AG04450 (cell line): ENCODE results near the gene BRD2. TPM values are rescaled to one million over a fixed set of nuclear protein-coding genes. Genes with fewer than 3 reads are reported as not detected.

ENCODE experiments used
- CTCF ChIA-PET: fragments of 300-600, 350-600 bp; formaldehyde crosslinking; extraction: SDS; loops from one replicate; lab custom pipeline; 2022; ENCODE audit warnings: antibody characterized with exemption, inconsistent platforms; lab: Charles Lee
- POLR2A ChIA-PET: fragments of 350-600 bp; formaldehyde crosslinking; extraction: SDS; loops from one replicate; lab custom pipeline; 2021; ENCODE audit warnings: antibody characterized with exemption, inconsistent platforms; lab: Yijun Ruan, JAX
- DNase-seq: peaks from one replicate; pipeline ENCODE4 v3.0.0-alpha.2; 2011; ENCODE audit warnings: low read depth, low spot score
- H3K27ac ChIP-seq: one replicate; pipeline ENCODE4 v1.5.1; 2012; ENCODE audit warnings: low read depth, low read length, control low read depth
- H3K27me3 ChIP-seq: one replicate; pipeline ENCODE4 v1.6.0; 2012; ENCODE audit warnings: low read length; ENCODE audit not compliant: control insufficient read depth, insufficient read depth
- H3K4me3 ChIP-seq: 2 replicates; pipeline ENCODE4 v1.5.1; 2011; ENCODE audit warnings: mild to moderate bottlenecking, low read depth, low read length, control low read depth
- H3K9me3 ChIP-seq: 2 replicates; pipeline ENCODE4 v1.5.1; 2012; ENCODE audit warnings: low read length; ENCODE audit not compliant: control insufficient read depth, insufficient read depth
- CTCF ChIP-seq: IDR thresholded peaks from 2 replicates; pipeline ENCODE4 v1.5.1; 2011; ENCODE audit warnings: low read depth, low read length, control low read depth, inconsistent platforms
- polyA plus RNA-seq: library from polyadenylated mRNA; depleted of rRNA; stranded (reverse); fragments of >200 nt; gene quantifications from 2 replicates; pipeline ENCODE4 v1.2.3, GENCODE V29; 2011

BRD2 gene
- polyA plus RNA-seq, 1 experiment, result 138 TPM

GRCh38 chr6:32993363-32993973 lies 25.1 kb downstream of the BRD2 start:
- CTCF ChIA-PET, result interaction anchor here (0.8 to 2.1 kb wide), 3 partner anchors 9 to 156 kb away, joined by 3 to 18 read pairs (median 3); no protein-coding TSS in a partner anchor
- no peaks in the 10 kb centered on the region for H3K9me3 ChIP-seq
- POLR2A ChIA-PET, result no interaction called here
- DNase-seq, result no peak
- H3K27ac ChIP-seq, result no peak overlapping the region
- peaks cover 16% of the 10 kb centered on the region for H3K27me3 ChIP-seq
- no peak for TF ChIP-seq CTCF
- H3K4me3 ChIP-seq, result no peak overlapping the region

- no peak for TF ChIP-seq CTCF
- Histone ChIP-seq H3K27ac (no peak overlapping the region), H3K9me3 (no peaks in the 10 kb centered on the region), H3K4me3 (no peak overlapping the region), H3K27me3 (peaks cover 21% of the 10 kb centered on the region)
- no peak for DNase-seq
- POLR2A ChIA-PET, result no interaction called here
- CTCF ChIA-PET, result interaction anchor here (1.8 to 3.0 kb wide), 2 partner anchors 11 to 62 kb away, joined by 4 to 9 read pairs; no protein-coding TSS in a partner anchor
Measured at GRCh38 chr6:32995448-32995847, 27.1 kb downstream of the BRD2 start.

DNA sequence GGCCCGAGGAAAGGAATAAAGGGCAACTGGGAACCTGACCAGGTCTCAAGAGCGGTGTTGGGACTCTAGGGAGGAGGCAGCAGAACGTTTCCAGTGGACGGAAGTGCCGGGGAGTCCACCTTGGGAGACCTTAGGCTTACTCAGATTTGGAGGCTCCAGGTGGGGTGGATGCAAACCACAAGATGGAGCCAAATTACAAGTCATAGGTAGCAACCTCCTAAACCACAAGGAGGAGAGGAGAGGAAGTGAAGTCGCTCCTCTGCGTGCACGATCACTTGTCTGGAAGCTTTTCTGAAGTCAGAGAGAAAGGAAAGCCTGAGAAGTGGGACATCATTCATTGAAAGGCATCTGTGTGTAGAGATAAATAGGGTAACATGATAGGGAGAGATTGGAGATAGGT lies 31.7 kb downstream of the BRD2 start:
- no peak for DNase-seq
- Histone ChIP-seq H3K27ac (no peak overlapping the region), H3K9me3 (no peaks in the 10 kb centered on the region), H3K27me3 (peaks cover 35% of the 10 kb centered on the region), H3K4me3 (no peak overlapping the region)
- CTCF ChIA-PET, result interaction anchor here (2.3 kb wide), 1 partner anchor 15 kb away, joined by 8 read pairs; no protein-coding TSS in a partner anchor
- no peak for TF ChIP-seq CTCF
- POLR2A ChIA-PET, result no interaction called here

- Histone ChIP-seq H3K9me3 (no peaks in the 10 kb centered on the region), H3K4me3 (no peak overlapping the region), H3K27me3 (peaks cover 30% of the 10 kb centered on the region), H3K27ac (no peak overlapping the region)
- ChIA-PET POLR2A (no interaction called here), CTCF (no interaction called here)
- DNase-seq, result no peak
- no peak for TF ChIP-seq CTCF
Measured at GRCh38 chr6:33001685-33002084, 33.3 kb downstream of the BRD2 start.

- H3K27me3 ChIP-seq, result peaks cover 36% of the 10 kb centered on the region
- no peak for DNase-seq
- no peaks in the 10 kb centered on the region; the same call in 1 of the 2 replicates for H3K9me3 ChIP-seq
- H3K4me3 ChIP-seq, result no peak overlapping the region
- POLR2A ChIA-PET, result no interaction called here
- CTCF ChIA-PET, result interaction anchor here (0.7 kb wide), 1 partner anchor 77 kb away, joined by 3 read pairs; no protein-coding TSS in a partner anchor
- TF ChIP-seq CTCF, result no peak
- no peak overlapping the region for H3K27ac ChIP-seq
Measured at GRCh38 chr6:33004940-33005339, 36.5 kb downstream of the BRD2 start.
